Endothelial cell of umbilical vein (primary cell): ENCODE data around the gene ZBTB6.

Experiments
- MYC ChIP-seq: IDR thresholded peaks from one replicate; pipeline ENCODE4 v1.6.1; 2011; ENCODE audit warnings: mild to moderate bottlenecking, low read depth, low read length
- POLR2A ChIP-seq: IDR thresholded peaks from 2 replicates; pipeline ENCODE4 v1.6.1; 2012; ENCODE audit warnings: low read depth, mild to moderate bottlenecking, control low read depth, low read length
- TF ChIP-seq, protein P1 (sequence below), 2 donors: IDR thresholded peaks; 1 replicate in 1 of 2; 2 replicates in 1 of 2; pipeline ENCODE4 v1.5.1; 2011; ENCODE audit warnings: low read length in 2 of 2, mild to moderate bottlenecking in 2 of 2, moderate library complexity in 2 of 2, control low read depth in 1 of 2, inconsistent platforms in 1 of 2, low read depth in 1 of 2; ENCODE audit not compliant: insufficient read depth in 1 of 2; ENCODE audit errors: extremely low read depth in 1 of 2
- TF ChIP-seq, protein P2 (sequence below): IDR thresholded peaks from 2 replicates; pipeline ENCODE4 v1.6.1; 2011; ENCODE audit not compliant: insufficient read depth, insufficient read length

DNA sequence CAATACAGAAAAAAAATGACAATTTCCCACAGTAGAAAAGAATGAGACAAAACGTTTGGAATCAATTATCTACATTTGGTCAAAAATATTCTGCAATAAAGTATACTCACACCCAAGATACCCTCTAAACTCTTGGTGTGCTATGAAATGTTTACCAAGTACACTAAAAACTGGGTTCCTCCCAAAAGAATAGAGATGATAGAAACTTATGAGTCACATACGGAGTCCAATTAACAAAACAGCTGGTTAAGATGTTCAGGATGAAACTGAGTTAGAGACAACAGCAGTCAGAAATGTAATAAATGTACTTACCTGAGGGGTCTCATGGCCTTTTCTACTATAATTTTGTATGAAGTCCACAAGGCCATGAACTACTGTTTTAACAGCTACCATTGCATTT, 33.7 kb downstream of the ZBTB6 start:
- TF ChIP-seq, protein P1, sequence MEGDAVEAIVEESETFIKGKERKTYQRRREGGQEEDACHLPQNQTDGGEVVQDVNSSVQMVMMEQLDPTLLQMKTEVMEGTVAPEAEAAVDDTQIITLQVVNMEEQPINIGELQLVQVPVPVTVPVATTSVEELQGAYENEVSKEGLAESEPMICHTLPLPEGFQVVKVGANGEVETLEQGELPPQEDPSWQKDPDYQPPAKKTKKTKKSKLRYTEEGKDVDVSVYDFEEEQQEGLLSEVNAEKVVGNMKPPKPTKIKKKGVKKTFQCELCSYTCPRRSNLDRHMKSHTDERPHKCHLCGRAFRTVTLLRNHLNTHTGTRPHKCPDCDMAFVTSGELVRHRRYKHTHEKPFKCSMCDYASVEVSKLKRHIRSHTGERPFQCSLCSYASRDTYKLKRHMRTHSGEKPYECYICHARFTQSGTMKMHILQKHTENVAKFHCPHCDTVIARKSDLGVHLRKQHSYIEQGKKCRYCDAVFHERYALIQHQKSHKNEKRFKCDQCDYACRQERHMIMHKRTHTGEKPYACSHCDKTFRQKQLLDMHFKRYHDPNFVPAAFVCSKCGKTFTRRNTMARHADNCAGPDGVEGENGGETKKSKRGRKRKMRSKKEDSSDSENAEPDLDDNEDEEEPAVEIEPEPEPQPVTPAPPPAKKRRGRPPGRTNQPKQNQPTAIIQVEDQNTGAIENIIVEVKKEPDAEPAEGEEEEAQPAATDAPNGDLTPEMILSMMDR (IDR thresholded peaks at IDR 0.05; ENCODE audit: extremely low read depth in 1 of 2, insufficient read depth in 1 of 2, low read depth in 1 of 2, low read length in 2 of 2) = no peak
- TF ChIP-seq, protein P2, sequence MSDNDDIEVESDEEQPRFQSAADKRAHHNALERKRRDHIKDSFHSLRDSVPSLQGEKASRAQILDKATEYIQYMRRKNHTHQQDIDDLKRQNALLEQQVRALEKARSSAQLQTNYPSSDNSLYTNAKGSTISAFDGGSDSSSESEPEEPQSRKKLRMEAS = no peak
- no peak for TF ChIP-seq POLR2A
- TF ChIP-seq MYC = no peak
